Fibroblast of skin of right biceps (primary cell): ENCODE measurements around the gene APBB1IP.
"Not testable (repeated sequence)": the region's sequence is repeated elsewhere in the genome, so short reads cannot be mapped to it uniquely, and the experiment has no call there.

ENCODE experiments used
- DNase-seq: peaks from one replicate; pipeline ENCODE4 v3.0.0-alpha.2; 2013

APBB1IP gene, protein sequence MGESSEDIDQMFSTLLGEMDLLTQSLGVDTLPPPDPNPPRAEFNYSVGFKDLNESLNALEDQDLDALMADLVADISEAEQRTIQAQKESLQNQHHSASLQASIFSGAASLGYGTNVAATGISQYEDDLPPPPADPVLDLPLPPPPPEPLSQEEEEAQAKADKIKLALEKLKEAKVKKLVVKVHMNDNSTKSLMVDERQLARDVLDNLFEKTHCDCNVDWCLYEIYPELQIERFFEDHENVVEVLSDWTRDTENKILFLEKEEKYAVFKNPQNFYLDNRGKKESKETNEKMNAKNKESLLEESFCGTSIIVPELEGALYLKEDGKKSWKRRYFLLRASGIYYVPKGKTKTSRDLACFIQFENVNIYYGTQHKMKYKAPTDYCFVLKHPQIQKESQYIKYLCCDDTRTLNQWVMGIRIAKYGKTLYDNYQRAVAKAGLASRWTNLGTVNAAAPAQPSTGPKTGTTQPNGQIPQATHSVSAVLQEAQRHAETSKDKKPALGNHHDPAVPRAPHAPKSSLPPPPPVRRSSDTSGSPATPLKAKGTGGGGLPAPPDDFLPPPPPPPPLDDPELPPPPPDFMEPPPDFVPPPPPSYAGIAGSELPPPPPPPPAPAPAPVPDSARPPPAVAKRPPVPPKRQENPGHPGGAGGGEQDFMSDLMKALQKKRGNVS

DNA sequence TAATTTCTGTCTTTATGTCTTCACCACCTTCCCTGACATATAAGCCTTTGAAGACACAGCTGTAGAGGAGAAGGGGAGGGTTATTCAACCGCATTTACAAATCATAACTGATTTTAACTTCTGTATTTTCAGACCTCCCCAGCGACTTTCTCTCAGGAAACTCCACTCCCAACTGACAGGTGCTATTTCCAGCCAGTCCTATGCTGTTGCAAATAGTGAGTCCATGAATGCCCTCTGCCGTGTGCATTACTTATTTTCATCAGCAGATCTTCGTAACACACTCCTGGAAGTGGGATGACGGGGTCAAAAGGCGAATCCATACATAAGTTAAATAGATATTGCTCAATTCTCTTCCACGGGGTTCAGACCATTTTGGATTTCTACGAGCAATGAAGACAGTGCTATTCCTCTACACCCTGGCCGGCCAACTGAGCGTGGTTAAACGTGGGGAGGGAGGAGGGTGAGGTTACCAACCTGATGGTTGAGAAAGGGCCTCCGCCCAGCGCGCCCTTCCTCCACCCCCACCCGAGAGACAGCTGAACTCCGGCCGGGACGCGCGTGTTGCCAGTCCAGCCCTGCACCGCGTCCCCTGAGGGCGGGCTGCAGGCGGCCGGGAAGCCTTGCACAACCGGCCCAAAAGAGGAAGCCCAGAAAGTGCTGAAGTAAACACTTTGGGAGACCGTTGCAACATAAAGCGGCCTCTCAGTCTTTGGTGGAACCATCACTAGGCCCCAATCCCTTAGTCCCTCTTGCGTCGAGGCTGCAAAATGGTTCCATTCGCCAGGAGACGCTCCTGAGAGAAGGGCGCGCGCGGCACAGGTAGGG, at the start of gene APBB1IP:
TSS of gene APBB1IP (plus strand) at position 705 of the 825 bp plus-strand sequence. CDS start 53,986 bp downstream, outside the sequence.
- DNase-seq: peak; percentile 5

DNA sequence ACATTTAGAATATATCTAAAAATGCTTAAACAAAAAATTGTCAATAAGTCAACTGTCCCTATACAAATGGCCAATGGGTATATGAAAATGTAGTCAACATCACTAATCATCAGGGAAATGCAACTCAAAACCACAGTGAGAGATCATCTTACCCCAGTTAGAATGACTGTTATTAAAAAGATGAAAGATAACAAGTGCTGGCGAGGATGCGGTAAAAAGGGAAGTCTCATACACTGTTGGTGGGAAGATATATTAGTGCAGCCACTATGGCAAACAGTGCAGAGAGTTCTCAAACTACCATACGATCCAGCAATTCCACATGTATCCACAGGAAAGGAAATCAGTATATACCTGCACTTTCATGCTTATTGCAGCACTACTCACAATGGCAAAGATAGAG, 48.6 kb upstream of the APBB1IP start:
- DNase-seq: no peak

DNA sequence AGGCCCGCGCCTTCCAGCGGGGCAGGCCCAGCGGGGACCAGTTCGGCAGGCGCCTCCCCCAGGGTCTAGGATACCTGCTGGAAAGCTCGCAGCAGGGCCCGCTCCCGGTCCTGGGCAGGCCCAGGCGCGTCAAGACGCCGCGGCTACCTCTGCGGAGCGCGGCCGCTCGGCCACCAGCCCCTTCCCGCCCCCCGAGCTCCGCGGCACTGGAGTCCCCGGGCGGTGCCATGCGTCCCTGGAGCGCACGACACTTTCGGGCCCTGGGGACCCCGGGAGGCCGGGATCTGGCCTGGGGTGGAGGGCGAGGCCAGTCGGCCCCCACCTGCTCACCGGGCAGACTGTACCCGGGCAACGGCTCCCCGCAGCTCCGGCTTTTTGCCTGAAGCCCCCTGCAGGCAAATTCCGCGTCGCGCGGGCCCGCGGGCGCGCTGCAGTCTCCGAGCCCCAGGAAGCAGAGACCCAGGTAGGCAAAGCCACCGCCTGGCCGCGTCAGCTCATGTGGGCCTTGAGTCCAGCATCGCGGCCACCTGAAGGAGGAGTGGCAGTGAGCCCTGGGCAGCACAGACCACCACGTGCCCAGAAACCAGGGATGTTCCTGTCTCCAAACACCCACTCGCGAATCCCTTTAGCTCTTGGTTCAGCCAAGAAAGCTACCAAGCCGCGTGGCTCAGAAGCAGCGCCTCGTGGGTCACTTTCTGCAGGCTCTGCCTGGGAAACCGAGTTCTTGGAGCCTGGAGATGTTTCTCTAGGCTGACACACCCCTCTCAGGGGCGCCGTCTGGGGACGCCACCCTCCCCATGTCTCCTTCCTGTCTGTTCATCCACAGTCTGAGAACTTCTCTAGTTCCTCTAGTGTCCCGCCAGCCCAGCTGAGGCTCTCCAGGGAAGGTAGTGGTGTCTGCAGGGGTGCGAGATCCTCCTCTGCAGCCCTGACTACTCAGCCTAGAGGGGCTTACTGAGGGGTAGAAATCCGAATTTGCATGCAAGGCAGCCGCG, 46.1 kb upstream of the APBB1IP start:
- DNase-seq: no peak

DNA sequence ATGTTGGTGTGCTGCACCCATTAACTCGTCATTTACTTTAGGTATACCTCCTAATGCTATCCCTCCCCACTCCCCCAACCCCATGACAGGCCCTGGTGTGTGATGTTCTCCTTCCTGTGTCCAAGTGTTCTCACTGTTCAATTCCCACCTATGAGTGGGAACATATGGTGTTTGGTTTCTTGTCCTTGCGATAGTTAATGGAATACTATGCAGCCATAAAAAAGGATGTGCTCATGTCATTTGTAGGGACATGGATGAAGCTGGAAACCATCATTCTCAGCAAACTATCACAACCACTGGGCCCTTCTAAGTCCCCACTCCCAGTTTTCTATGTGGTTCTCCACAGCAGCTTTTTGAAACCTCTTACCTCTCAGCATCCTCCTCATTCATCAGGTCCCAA, 39.8 kb upstream of the APBB1IP start:
- DNase-seq: not testable (repeated sequence)

DNA sequence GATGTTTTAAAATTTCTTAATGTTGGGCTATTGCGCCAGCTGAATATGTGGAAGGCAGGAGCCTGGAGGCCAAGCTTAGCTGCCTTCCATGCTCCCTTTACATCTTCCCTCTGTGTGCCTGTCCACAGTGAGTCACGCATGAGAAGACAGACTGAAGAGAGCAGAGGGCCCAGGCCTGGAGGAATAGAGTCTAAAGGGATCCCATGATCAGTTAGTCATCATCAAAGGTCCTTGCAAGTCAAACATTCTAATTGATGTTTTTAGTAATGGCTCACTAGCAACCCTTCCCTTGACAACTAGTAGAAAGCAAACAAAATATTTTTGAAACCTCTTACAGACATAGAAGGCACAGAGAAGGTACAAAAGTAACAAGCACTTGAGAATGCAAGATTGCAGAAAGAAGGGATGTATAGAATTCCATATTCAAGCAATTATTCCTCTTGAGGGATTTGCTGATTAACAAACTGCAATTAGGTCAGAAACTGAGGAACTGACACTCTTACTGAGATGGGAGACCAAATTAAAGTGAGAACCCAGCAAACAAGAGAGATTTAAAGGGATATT, 30.7 kb upstream of the APBB1IP start:
- DNase-seq: peak; percentile 4

DNA sequence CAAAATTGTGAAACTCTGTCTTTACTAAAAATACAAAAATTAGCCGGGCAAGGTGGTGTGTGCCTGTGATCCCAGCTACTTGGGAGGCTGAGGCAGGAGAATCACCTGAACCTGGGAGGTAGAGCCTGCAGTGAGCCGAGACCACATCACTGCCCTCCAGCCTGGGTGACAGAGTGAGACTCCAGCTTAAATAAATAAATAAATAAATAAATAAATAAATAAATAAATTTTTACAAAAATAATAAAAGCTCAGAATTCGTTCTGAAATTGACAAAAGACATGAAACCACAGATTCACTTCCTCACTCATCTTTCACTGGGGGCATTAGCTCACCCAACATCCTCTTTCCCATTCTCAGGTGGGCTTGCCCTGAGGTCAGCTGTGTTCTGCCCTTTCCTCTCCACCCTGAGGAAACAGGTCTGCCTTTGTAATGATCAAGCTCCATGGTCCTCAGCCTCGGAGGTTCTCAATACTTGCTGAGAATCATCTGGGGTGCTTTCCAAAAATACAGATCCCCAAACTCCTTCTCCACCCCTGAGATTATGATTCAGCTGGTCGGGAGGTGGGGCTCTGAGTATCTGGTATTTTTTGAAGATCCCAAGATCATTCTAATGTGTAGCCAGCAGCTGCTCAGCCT, 29.2 kb upstream of the APBB1IP start:
- DNase-seq: no peak

DNA sequence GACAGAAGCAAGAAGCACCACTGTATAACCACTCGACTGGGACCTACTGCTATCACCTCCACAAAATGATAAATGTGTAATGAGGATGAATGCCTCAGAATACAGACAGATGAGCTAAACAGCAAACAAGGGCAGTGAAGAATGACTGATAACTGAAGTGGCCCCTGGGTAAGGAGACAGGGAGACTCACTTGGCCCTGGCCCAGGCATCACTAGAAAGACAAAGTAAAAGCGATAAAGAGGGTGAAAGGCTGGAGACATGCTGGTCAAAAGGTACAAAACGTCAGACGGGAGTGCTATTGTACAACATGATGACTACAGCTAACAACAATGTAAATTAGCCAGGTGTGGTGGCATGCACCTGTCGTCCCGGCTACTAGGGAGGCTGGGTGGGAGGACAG, 27.8 kb upstream of the APBB1IP start:
- no peak for DNase-seq

DNA sequence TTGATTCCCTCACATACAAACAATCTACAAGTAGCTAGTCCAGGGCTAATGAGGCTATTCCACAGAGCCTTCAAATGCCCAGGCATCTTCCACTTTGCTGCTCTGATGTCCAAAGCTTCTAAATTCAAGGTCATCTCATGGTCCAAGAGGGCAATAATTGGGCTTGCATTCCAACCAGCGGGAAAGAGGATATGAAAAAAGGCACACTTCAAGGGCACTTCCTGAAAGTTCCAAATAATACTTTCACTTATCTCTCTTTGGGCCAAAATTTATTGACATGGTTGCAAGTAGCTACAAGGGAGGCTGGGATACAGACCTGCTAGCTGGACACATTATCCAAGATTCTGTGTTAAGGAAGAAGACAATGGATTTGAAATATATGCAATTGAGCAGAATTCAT, 25.2 kb upstream of the APBB1IP start:
- no peak for DNase-seq

DNA sequence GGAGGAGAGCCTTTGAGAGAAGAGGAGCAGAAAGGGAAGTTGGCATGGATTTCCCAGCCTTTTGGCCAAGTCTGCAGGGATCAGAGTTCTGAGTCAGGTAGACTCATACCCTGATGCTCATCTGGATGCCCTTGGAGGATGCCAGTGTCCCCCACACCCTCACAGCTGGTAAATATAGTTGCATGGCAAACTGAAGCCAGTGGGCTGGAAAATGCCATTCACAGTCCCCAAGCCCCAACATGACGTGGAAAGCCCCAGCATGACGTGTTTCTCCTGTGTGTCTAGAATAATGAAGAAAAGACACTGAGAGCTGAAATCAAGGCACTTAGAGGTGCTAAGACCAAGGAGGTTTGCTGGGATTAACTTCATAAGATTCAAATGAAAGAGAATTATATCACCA, 24.8 kb upstream of the APBB1IP start:
- DNase-seq: no peak

DNA sequence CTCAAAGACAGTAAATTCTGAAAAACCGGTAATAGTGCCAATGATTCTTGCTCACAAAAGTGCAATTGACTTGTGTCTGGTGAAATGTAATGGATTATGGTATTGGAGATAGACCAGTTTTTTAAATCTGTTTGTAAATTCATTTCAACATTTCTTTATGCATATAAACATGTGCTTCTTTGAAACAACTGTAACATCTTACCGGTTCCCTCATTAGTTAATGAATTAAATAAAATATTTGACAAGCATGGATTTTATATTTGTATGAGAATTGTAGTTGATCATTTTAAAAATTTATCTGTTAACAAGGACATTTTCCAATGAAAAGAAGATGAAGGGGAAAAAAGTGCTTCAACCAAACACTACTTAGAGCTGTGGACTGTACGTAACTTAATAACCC, 21.0 kb upstream of the APBB1IP start:
- no peak for DNase-seq

DNA sequence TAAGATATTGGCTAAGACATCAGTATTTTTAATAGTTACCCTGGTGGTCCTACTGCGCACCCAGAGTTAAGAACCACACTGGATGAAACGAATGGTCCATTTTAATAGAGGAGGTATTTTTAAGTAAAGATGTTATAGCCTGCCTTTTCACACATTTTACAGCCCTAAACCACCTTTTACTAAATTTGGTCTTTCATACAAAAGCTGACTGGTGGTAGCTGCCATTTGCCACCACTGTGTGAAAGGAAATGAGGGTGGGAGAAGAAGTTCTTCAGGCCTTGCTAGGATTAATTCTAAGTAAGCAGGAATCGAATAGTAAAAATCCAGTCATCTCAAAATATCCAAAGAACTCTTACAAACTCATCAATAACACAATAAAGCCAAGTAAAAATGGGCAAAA, 15.2 kb upstream of the APBB1IP start:
- no peak for DNase-seq

DNA sequence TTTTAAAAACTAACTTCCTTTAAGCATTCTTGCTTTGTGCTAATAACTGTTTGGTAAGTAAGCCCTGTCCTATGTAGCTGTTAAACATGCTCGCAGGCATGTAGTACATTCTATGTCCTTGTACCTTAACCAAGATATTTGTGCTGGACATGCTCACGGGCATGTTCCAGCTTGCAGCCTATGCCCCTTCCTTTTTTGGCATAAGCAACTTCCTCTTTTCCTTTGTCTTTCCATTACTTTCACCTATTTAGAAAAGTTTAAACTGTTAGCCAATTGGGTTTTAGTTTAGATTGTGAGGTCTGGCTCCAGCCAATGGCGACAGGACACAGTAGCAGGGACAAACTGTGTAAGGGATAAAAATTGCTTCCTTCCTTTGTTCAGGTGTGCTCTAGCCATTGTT, 14.4 kb upstream of the APBB1IP start:
- no peak for DNase-seq

DNA sequence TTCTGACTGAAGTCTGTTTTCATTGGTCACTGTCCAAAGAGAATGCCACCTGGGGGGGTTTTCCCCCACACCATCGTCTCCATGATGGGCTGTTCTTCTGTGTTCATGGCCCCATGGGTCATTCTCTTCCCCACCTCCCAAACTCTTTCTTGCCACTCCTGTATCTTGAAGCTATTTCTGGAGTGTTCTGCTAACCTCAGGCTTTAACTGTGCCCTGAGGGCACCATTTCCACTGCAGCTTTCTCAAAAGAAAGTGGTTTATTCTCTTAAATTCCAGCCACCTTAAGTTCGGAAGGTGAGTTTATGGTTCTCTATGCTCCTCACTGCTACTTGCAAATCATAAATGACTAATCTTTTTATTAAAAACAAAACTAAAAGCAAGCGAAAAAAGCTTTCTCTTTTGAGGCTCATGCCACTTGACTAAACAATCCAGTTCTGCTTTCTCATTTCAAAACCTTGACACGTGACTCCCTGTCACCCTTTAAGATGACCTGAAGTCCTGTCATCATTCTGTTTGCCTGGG, 7.4 kb upstream of the APBB1IP start:
- DNase-seq: no peak

DNA sequence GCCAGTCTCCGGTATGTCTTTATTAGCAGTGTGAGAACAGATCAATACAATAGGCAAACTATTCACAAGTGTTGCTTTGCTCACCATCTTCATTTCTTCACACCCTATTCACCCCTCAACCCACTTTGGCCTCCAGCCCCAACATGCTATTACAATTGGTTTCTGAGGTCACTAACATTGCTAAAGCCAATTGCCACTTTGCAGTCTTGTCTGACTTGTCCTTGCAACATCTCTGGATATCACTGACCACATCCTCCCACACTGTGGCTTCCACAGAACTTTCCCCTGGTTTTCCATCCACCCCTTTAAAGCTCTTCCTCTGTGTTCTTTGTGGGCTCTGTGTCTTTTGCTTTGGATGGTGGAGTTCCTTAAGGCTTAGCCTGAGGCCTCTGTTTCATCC, 5.2 kb upstream of the APBB1IP start:
- no peak for DNase-seq

DNA sequence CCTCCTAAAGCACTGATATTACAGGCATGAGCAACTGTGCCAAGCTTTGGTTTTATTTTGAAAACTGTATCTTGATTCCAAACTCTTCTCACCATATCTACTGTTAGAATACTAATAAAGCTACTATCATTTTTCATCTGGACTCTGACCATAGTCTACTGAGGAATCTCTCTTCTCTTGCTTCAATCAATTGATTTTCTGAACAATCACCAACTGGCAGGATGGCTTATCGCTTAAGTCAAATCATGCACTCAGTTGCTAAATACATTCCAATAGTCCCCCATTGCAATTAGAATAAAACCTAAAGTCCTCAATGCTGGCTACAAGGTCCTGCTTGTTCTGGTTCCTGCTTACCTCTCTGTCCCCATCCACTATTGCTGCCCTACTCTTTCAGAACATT, 2.3 kb upstream of the APBB1IP start:
- no peak for DNase-seq

DNA sequence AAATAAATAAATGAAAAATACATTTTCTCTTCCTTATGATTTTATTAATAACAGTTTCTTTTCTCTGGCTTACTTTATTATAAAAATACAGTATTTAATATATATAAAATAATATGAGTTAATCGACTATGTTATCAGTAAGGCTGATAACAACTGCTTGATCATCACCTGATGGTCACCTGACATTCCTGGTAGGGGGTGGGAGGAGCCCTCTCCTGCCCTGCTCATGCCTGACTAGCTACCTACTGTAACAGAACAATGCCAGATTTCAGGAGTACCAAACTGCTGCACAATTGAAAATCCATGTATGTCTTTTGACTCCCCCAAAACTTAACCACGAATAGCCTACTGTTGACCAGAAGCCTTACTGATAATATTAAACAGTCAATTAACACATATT, 1.3 kb upstream of the APBB1IP start:
- no peak for DNase-seq

DNA sequence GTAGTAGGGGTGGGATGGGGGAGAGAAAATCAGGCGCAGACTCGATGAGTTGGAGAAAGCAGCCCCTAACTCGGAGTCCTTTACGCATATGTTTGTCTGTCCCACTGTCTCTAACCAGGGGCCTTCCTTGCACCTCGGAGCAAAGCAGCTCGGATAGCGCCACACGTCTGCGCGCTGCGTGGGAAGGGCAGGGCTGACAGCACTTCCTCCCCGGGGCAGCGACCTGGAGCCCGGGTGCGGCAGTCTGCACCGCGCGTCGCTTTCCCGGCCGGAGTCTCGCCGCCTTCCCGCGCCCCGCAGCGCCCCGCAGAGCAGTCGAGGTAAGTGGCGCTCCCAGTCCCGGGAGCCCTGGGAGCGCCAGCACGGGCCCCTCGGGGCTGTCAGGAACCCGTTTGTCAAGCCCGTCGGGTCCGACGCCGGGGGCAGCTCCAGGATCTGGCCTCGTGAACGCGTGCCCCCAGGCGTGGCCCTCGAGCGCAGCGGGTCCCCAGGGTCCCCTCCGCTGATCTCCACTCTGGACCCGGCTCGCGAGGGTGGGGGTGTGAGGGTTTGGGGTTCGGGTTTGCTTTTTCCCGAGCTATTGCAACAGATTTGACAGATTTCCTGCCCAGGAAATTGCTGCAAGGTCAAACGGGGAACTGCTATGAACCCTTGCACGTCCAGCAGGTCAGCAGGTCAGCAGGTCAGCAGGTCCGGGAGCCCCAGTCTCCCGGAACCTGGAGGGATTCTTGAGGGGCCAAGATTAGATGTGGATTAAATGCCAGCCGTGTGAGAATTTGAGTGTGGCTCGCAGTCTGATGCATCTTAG, 597 bp downstream of the APBB1IP start:
- no peak for DNase-seq

DNA sequence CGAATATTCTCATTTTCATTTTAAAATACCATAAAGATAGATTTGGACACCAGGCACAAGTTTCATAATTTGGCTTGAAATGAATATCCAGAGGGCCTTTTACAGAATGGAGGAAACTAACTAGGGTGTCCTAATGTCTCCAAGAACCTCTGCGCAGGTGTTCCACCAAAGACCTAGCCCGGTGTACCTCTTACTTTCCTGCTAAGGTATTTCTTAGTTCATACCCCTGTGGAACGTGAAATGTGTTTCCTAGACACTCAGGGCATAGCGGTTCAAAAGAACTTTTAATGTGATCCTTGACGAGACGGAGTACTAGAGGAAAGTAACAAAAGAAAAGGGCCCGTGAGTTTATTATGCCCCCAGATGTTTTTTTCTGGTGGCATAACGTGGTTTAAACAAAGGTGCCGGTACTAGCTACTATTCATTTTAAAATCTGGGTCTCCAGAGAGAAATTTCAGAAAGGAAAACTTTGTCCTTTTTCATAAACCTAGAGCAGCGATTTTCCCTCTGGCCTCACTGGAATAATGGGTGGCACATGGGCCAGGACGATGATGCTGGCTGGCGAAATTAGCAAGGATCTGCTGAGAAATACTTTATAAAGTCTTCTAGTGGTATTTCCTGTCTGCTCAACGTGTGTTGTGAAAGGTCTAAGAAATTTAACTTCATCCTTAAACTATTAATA, 1.4 kb downstream of the APBB1IP start:
- DNase-seq: no peak

DNA sequence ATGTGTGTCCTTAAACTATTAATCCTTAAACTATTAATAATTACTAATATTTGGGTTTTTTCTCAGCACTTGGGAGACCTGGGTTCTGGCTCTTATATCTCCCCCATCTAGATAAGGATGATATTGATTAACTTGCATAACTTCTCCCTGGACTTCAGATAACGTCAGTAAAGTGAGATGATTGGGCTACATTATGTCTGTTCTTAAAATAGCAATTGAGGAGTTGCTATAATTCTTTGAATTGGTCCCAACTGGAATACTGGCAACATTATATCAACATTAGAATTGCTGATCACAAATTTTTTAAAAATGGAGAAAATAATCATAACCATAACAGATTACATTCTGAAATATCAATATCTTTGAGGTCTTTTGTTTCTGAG, 1.9 kb downstream of the APBB1IP start:
- DNase-seq: no peak
